ENCODE measurements around the gene ETFRF1.

Gene ETFRF1

GRCh38 chr12:25236190-25236589 lies 41.2 kb downstream of the ETFRF1 start:
- TF ChIP-seq POLR2A (IDR thresholded peaks at IDR 0.05; ENCODE audit: low read depth, low read length) (no peak), POLR2AphosphoS5 (IDR thresholded peaks at IDR 0.05; ENCODE audit: low read depth, low read length) (no peak), TAF1 (IDR thresholded peaks at IDR 0.05; ENCODE audit: borderline replicate concordance, low read depth, low read length) (no peak)
- FAIRE-seq (no peak), DNase-seq (ENCODE audit: insufficient read length) (no peak)

GRCh38 chr12:25236626-25237025 lies 41.6 kb downstream of the ETFRF1 start:
- TF ChIP-seq TAF1 (IDR thresholded peaks at IDR 0.05; ENCODE audit: borderline replicate concordance, low read depth, low read length) (no peak), POLR2A (IDR thresholded peaks at IDR 0.05; ENCODE audit: low read depth, low read length) (no peak), POLR2AphosphoS5 (IDR thresholded peaks at IDR 0.05; ENCODE audit: low read depth, low read length) (no peak)
- DNase-seq (ENCODE audit: insufficient read length) (no peak), FAIRE-seq (no peak)

- DNase-seq (ENCODE audit: insufficient read length) (no peak), FAIRE-seq (peak; percentile 53)
- no peak for TF ChIP-seq POLR2A (IDR thresholded peaks at IDR 0.05; ENCODE audit: low read depth, low read length)
- no peak for TF ChIP-seq POLR2AphosphoS5 (IDR thresholded peaks at IDR 0.05; ENCODE audit: low read depth, low read length)
- TF ChIP-seq TAF1 (IDR thresholded peaks at IDR 0.05; ENCODE audit: borderline replicate concordance, low read depth, low read length) = no peak
These were observed 46.4 kb downstream of the ETFRF1 start for GRCh38 chr12:25241167-25242020.

GRCh38 chr12:25242981-25243679 lies 48.1 kb downstream of the ETFRF1 start:
- TF ChIP-seq POLR2AphosphoS5 (IDR thresholded peaks at IDR 0.05; ENCODE audit: low read depth, low read length) (no peak), POLR2A (IDR thresholded peaks at IDR 0.05; ENCODE audit: low read depth, low read length) (no peak), TAF1 (IDR thresholded peaks at IDR 0.05; ENCODE audit: borderline replicate concordance, low read depth, low read length) (no peak)
- FAIRE-seq (peak; percentile 36), DNase-seq (ENCODE audit: insufficient read length) (no peak)

GRCh38 chr12:25243680-25243990 lies 48.6 kb downstream of the ETFRF1 start:
- TF ChIP-seq POLR2AphosphoS5 (IDR thresholded peaks at IDR 0.05; ENCODE audit: low read depth, low read length) (no peak), TAF1 (IDR thresholded peaks at IDR 0.05; ENCODE audit: borderline replicate concordance, low read depth, low read length) (no peak), POLR2A (IDR thresholded peaks at IDR 0.05; ENCODE audit: low read depth, low read length) (no peak)
- no peak for DNase-seq (ENCODE audit: insufficient read length)
- no peak for FAIRE-seq

- no peak for DNase-seq (ENCODE audit: insufficient read length)
- FAIRE-seq = no peak
- TF ChIP-seq POLR2A (IDR thresholded peaks at IDR 0.05; ENCODE audit: low read depth, low read length) (no peak), TAF1 (IDR thresholded peaks at IDR 0.05; ENCODE audit: borderline replicate concordance, low read depth, low read length) (no peak), POLR2AphosphoS5 (IDR thresholded peaks at IDR 0.05; ENCODE audit: low read depth, low read length) (no peak)
These were observed 50.5 kb downstream of the ETFRF1 start for GRCh38 chr12:25245491-25245890.

- no peak for DNase-seq (ENCODE audit: insufficient read length)
- TF ChIP-seq POLR2A (IDR thresholded peaks at IDR 0.05; ENCODE audit: low read depth, low read length) = no peak
- no peak for TF ChIP-seq TAF1 (IDR thresholded peaks at IDR 0.05; ENCODE audit: borderline replicate concordance, low read depth, low read length)
- FAIRE-seq = no peak
These were observed 53.1 kb downstream of the ETFRF1 start for GRCh38 chr12:25248137-25248536.

- no peak for TF ChIP-seq POLR2A (IDR thresholded peaks at IDR 0.05; ENCODE audit: low read depth, low read length)
- no peak for TF ChIP-seq TAF1 (IDR thresholded peaks at IDR 0.05; ENCODE audit: borderline replicate concordance, low read depth, low read length)
- TF ChIP-seq POLR2AphosphoS5 (IDR thresholded peaks at IDR 0.05; ENCODE audit: low read depth, low read length) = no peak
- FAIRE-seq = no peak
- no peak for DNase-seq (ENCODE audit: insufficient read length)
These were observed 53.7 kb downstream of the ETFRF1 start for GRCh38 chr12:25248732-25249131.

- FAIRE-seq (peak; percentile 46), DNase-seq (ENCODE audit: insufficient read length) (peak; percentile 46)
- TF ChIP-seq TAF1 (IDR thresholded peaks at IDR 0.05; ENCODE audit: borderline replicate concordance, low read depth, low read length) (no peak), POLR2A (IDR thresholded peaks at IDR 0.05; ENCODE audit: low read depth, low read length) (no peak), POLR2AphosphoS5 (IDR thresholded peaks at IDR 0.05; ENCODE audit: low read depth, low read length) (no peak)
These were observed 55.1 kb downstream of the ETFRF1 start for GRCh38 chr12:25249931-25250738.

GRCh38 chr12:25250744-25251730 lies 56.0 kb downstream of the ETFRF1 start, which contains the start of gene KRAS:
Gene KRAS, minus strand, starts transcription at chr12:25250929.
- FAIRE-seq (peak; percentile 98), DNase-seq (ENCODE audit: insufficient read length) (peak; percentile 72)
- TF ChIP-seq POLR2AphosphoS5 (IDR thresholded peaks at IDR 0.05; ENCODE audit: low read depth, low read length) = no peak
- peak; percentile 62; the same call in 1 of the 2 replicates for TF ChIP-seq POLR2A (IDR thresholded peaks at IDR 0.05; ENCODE audit: low read depth, low read length)
- TF ChIP-seq TAF1 (IDR thresholded peaks at IDR 0.05; ENCODE audit: borderline replicate concordance, low read depth, low read length) = no peak
